Measurements from ENCODE around the gene PID1. TPM values are rescaled to one million over a fixed set of nuclear protein-coding genes. Genes with fewer than 3 reads are reported as not detected.

PID1 gene
- total RNA-seq, 1 experiment from 2014 or later: 2.6 TPM

- no peak for TF ChIP-seq USF1 (CRISPR knock-in tag; IDR thresholded peaks at IDR 0.05)
- TF ChIP-seq PREB (CRISPR knock-in tag; IDR thresholded peaks at IDR 0.05; ENCODE audit: borderline replicate concordance): no peak
Observed at GRCh38 chr2:229256376-229256775, 14.7 kb downstream of the PID1 start (continued).

- DNase-seq (ENCODE audit: low spot score): no peak
- H3K4me3 Mint-ChIP-seq: no peak overlapping the region
- no peak for ATAC-seq
- no peaks in the 10 kb centered on the region for H3K36me3 Mint-ChIP-seq
- TF ChIP-seq ATF3 (CRISPR knock-in tag; conservative IDR thresholded peaks at IDR 0.05): no peak
- TF ChIP-seq NFE2L1 (CRISPR knock-in tag; IDR thresholded peaks at IDR 0.05): no peak
- TF ChIP-seq ARID4B (CRISPR knock-in tag; IDR thresholded peaks at IDR 0.05; ENCODE audit: borderline replicate concordance): no peak
- no peak for TF ChIP-seq ZNF232 (CRISPR knock-in tag; IDR thresholded peaks at IDR 0.05)
- H3K4me1 Mint-ChIP-seq: peaks cover 13% of the 10 kb centered on the region
- no peaks in the 10 kb centered on the region for H3K9me3 Mint-ChIP-seq
- CTCF ChIA-PET: no interaction called here
- H3K27me3 Mint-ChIP-seq (ENCODE audit: low read depth): no peaks in the 10 kb centered on the region
- H3K27ac Mint-ChIP-seq: no peak overlapping the region
- POLR2A ChIA-PET: no interaction called here
Observed at GRCh38 chr2:229254206-229254605, 16.9 kb downstream of the PID1 start.

- POLR2A ChIA-PET: no interaction called here
- H3K4me1 Mint-ChIP-seq: peaks cover 13% of the 10 kb centered on the region
- H3K27me3 Mint-ChIP-seq (ENCODE audit: low read depth): no peaks in the 10 kb centered on the region
Observed at GRCh38 chr2:229252996-229253395, 18.1 kb downstream of the PID1 start.

More at GRCh38 chr2:229252996-229253395, 18.1 kb downstream of the PID1 start:
- TF ChIP-seq ZNF121 (CRISPR knock-in tag; IDR thresholded peaks at IDR 0.05) (no peak), NR3C1 (CRISPR knock-in tag; conservative IDR thresholded peaks at IDR 0.05; ENCODE audit: low read depth) (no peak), SMAD3 (CRISPR knock-in tag; IDR thresholded peaks at IDR 0.05; ENCODE audit: borderline replicate concordance) (no peak), MXD4 (CRISPR knock-in tag; IDR thresholded peaks at IDR 0.05; ENCODE audit: borderline replicate concordance) (no peak), PRDM15 (CRISPR knock-in tag; IDR thresholded peaks at IDR 0.05) (no peak), ESRRA (CRISPR knock-in tag; IDR thresholded peaks at IDR 0.05; ENCODE audit: borderline replicate concordance) (no peak), OVOL2 (CRISPR knock-in tag; IDR thresholded peaks at IDR 0.05; ENCODE audit: borderline replicate concordance) (no peak), NFYB (CRISPR knock-in tag; conservative IDR thresholded peaks at IDR 0.05; ENCODE audit: low read depth) (no peak), FOXK1 (CRISPR knock-in tag; IDR thresholded peaks at IDR 0.05) (no peak), TP53 (CRISPR knock-in tag; IDR thresholded peaks at IDR 0.05) (no peak), TEAD4 (CRISPR knock-in tag; IDR thresholded peaks at IDR 0.05) (no peak), MYBL2 (CRISPR knock-in tag; IDR thresholded peaks at IDR 0.05) (no peak), ETV6 (CRISPR knock-in tag; IDR thresholded peaks at IDR 0.05) (no peak), PRRX2 (CRISPR knock-in tag; IDR thresholded peaks at IDR 0.05) (no peak), ZNF317 (CRISPR knock-in tag; IDR thresholded peaks at IDR 0.05; ENCODE audit: borderline replicate concordance, low read depth) (no peak), RORB (CRISPR knock-in tag; IDR thresholded peaks at IDR 0.05) (no peak), ZBTB43 (CRISPR knock-in tag; IDR thresholded peaks at IDR 0.05) (no peak)
- H3K4me3 Mint-ChIP-seq: no peak overlapping the region
- DNase-seq (ENCODE audit: low spot score) (no peak), ATAC-seq (no peak)
- CTCF ChIA-PET: no interaction called here
- no peaks in the 10 kb centered on the region for H3K9me3 Mint-ChIP-seq
- H3K27ac Mint-ChIP-seq: no peak overlapping the region
- no peaks in the 10 kb centered on the region for H3K36me3 Mint-ChIP-seq
